Measurements from ENCODE around the gene PIK3IP1.
"Not testable (repeated sequence)": the region's sequence is repeated elsewhere in the genome, so short reads cannot be mapped to it uniquely, and the experiment has no call there.

The PIK3IP1 gene, protein sequence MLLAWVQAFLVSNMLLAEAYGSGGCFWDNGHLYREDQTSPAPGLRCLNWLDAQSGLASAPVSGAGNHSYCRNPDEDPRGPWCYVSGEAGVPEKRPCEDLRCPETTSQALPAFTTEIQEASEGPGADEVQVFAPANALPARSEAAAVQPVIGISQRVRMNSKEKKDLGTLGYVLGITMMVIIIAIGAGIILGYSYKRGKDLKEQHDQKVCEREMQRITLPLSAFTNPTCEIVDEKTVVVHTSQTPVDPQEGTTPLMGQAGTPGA

DNA sequence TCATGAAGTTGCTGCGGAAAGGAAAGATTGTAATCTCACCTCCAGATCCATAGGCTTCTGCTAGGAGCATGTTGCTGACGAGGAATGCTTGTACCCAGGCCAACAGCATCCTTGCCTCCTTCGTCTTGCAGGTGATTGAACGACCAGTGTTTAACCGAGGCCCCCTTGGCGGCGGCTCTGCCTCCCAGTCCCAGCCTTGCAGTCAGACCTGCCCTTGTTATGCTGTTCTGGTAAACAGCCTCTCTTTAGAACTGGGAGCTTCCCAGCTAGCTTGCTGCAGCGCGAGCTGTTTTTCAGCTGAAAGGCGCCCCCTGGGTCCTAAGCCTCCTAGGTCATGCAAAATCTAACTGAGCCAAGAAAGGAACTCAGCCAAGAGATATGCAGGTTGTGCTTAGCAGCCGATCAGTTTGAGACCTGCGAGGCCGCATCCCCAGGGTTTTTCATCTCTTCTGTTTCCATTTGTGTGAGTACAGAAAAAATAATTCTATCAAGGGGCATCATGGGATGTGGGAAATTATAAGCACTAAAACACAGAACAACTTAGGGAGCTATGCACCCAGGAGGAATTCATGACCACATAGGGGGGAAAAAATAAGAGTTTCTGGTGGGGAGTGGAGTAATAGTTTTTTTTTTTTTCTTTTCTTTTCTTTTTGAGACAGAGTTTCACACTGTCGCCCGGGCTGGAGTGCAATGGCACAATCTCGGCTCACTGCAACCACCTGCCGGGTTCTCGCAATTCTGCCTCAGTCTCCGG lies at the start of gene PIK3IP1:
Gene PIK3IP1, minus strand, starts transcription at position 253 of the 754 bp plus-strand sequence. Its CDS starts 144 bp downstream, at position 109.
- DNase-seq (ENCODE audit: low read depth): peak; percentile 67

DNA sequence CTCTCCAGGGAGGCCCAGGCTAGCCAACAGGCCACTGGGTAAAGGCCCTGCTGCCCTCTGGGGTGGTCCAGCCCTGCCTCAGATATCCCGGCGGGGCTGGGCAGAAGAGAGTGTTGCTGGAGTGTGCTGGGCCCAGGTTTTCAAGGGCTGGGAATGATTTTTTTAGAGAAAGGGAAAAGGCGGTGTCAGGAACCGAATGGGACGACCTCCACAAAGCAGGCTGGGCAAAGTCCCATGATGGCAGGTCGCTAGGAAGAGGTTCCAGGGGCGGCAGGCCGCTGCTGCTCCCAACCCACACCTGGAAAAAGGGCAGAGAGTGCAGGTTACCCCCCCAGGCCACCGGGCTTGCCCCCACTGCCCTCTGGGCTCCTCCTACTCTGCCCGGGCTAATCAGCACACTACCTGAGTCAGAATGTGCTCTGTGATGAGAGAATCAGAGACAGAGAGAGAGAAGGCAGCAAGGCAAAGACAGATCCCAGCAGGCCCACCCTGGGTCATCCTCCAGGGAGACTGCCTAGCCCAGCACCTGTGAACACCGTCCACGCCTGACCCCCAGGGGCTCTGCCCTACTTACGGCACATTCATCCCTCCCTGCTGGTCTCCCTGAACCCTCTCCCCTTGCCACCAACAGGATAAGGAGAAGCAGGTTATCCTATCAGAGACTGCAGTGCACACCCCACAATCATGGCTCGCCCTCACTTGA lies 49.2 kb upstream of the PIK3IP1 start:
- DNase-seq (ENCODE audit: low read depth): no peak

GRCh38 chr22:31340765-31341247 lies 48.5 kb upstream of the PIK3IP1 start:
- DNase-seq (ENCODE audit: low read depth): no peak

DNA sequence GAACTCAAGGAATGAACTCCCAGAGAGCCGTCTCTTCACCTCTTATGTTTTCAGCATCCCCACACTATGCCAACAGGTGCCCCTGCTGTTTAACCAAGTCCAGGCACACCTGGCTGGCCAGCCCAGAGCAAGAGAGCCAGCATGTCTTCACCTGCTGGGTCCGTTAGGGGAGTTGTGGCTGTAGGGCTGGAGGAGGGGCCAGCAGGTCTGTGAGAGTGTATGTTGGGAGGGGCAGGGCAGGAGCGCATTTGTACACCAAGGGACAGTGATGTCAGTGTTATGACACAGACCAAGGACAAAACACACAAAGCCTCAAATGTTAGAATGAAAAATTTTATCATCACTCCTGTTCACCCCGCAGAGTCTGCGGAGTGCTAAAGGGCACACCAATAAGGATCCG lies 48.1 kb upstream of the PIK3IP1 start:
- DNase-seq (ENCODE audit: low read depth): no peak

- no peak for DNase-seq (ENCODE audit: low read depth)
Observed at GRCh38 chr22:31339148-31339832, 47.0 kb upstream of the PIK3IP1 start.

DNA sequence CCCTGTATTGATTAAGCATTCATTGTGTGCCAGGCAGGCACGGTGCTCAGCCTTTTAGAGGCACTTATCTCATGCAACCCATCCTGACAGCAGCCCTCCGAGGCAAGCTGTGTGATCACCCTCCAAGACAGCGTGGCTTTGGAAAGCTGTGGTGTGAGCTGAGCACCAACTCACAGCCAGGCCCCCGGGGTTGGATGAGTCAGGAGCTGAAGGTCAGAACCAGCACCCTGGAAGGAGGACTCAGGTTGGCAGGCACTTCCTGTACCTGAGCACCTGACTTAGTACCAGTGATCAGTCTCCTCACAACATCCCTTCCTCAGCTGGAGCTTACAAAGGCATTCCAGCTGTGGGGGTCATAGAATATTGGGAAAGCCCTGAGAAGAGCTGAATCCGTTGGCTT lies 44.9 kb upstream of the PIK3IP1 start:
- no peak for DNase-seq (ENCODE audit: low read depth)

- DNase-seq (ENCODE audit: low read depth): no peak
Observed at GRCh38 chr22:31334329-31334728, 42.0 kb upstream of the PIK3IP1 start.

- DNase-seq (ENCODE audit: low read depth): no peak
Observed at GRCh38 chr22:31333641-31334040, 41.4 kb upstream of the PIK3IP1 start.

- no peak for DNase-seq (ENCODE audit: low read depth)
Observed at GRCh38 chr22:31332886-31333285, 40.6 kb upstream of the PIK3IP1 start.

- no peak for DNase-seq (ENCODE audit: low read depth)
Observed at GRCh38 chr22:31332010-31332409, 39.7 kb upstream of the PIK3IP1 start.

DNA sequence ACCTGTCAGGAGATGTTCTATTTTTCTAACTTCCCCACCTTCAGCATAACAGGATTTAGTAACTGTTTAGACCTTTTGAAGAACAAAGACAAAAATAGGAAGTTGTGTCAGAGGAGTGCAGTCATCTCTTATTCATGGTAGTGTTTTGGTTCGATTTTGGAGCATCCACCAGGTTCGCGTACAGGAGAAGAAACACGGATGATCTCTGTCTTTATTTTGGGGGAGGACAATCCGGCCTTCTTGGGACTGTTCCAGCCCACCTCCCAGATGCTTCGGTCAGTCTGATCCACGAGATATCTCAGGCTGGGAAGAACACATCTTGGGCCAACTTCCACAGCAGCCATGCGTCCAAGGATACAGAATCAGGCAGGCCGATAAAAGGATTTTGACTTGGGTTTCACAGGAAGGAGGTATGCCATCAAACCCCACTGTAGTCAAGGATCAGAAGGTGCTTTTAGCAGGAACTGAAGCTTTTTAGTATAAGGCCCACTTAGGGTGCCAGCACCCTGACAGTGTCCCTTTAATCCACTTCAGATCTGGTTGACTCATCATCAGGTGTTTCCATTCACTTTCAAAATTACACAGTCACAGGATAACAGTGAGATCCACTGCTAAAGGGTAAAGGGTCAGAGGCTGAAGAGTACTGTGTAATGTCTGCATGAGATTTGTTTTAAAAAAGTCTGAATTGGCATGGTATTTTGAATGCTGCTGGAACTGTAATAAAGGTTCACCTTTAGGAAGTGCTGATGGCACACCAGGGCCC lies 37.3 kb upstream of the PIK3IP1 start:
- no peak for DNase-seq (ENCODE audit: low read depth)

DNA sequence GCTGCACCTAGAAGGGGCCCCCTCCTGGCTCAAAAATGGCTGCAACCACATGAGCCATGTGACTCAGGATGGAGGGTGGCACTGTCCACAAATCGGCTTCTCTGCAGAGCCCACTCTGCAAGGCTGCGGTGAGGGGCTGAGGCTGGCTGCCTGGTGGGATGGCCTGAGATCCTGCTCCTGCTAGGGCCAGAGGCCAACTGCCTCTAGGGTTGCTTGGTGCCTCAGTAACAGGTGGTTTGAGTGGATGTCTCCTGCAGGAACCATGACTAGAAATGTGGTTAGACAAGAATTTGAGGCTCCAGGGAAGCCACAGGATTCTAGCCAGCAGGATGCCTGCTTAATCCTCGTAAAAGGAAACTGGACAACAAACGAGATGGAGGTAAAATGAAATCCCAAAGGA lies 36.7 kb upstream of the PIK3IP1 start:
- DNase-seq (ENCODE audit: low read depth): no peak

DNA sequence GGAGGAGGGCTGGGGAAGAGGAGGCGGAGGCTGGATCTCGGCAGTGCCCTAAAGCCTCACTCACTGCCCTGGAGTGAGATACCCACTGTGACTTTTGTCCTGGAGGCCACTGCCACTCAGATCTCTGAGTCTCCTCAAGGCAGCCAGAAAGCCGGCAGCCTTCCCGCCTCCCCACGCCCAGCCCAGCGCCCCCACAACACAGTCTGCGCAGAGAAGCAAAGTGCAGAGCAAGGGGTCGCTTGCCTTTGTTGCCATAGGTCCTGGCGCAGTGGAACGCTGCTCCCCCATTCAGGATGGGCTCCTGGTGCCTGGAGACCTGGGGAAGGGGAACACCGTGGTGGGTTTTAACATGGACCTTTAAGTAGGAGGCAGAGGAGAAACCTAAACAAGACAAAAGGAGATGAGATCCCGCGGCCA lies 36.3 kb upstream of the PIK3IP1 start:
- no peak for DNase-seq (ENCODE audit: low read depth)

DNA sequence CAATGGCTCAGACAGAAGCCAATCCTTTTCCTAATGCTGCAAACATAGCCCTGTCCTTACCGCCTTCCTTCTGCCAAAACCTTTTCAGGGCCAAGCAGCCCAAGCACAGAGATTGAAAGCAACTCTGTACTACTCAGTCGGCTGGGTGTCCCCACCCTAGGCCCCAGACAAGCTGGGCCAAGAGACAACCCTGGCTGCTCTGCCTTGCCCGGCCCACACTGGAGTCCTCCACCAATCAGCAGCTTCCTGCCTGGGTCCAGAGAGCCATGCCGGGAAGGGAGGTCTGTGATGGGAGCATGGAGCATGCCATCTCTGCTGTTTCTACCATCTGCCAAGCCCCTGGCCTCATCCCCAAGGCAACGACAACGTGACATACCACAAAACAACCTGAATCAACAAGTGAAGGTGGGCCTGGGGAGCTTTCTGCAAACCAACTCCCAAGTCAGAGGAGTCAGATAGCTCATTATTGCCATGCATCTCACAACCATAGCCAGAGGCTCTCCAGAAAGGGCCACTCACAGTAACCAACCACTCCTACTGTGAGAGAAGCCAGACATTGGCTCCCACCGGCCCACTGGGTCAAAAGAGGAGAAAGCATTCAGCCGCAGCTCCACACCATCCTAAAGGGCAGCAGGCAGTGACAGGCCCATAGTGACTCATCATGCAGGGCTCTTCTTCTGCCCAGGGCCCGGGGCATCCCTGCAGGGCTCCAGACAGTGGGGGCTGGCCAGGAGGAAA lies 35.7 kb upstream of the PIK3IP1 start:
- DNase-seq (ENCODE audit: low read depth): no peak

GRCh38 chr22:31326877-31327276 lies 34.6 kb upstream of the PIK3IP1 start:
- no peak for DNase-seq (ENCODE audit: low read depth)

DNA sequence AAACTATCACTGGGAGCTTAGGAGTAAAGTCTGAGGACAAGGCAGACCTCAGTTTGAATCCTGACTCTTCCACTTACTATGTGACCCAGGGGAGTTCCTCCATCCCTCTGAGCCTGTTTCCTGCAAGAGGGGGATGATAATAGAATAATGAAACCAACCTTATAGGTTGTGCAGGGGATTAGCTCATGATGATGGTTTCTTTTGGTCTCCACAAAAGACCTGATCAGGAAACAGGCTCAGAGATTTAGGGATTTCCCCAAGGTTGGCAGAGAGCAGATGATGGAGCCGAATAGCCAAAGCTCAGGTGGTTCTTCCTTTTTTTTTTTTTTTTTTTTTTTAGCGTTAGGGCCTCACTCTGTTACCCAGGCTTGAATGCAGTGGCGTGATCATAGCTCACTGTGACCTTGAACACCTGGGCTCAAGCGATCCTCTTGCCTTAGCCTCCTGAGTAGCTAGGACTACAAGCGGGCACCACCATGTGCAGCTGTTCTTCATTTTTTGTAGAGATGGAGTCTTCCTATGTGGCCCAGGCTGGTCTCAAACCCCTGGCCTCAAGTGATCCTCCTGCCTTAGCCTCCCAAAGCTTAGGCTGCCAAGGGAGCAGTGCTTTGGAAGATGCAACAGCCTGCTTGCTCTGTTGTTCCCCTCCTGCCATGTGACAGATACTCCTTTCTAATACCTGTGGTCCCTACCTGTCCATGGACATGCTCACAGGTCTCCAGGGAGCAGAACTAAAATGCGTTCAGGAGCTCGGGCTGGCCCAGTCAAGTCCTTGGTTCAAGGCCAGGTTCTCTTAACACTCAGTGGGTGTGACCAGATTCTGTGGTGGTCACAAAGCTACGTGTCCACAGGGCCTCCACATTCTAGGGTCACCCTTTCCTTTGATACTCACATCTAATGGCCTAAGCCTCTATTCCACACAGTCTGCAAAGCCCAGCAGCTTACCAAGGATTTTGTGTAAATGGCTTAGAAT lies 31.6 kb upstream of the PIK3IP1 start:
- no peak for DNase-seq (ENCODE audit: low read depth)

DNA sequence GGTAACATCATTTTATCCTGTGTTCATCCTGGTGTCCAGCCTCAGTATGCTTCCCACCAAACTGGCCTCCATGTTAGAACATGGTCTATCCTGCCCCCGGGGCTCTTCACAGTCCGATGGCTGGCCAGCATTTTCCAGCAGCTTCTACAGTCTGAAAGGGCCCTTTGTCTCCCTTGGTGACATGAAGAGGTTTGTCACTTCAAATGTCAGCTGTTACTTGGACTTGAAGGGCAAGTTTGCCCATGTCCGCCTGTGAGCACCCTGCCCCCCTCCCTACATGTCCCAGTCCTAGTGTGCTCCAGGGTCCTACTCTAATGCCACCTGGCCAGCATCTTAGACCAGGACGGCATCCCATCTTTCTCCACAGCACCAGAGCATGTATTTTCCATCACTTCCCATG lies 29.1 kb upstream of the PIK3IP1 start:
- no peak for DNase-seq (ENCODE audit: low read depth)

GRCh38 chr22:31314220-31314619 lies 21.9 kb upstream of the PIK3IP1 start:
- not testable (repeated sequence) for DNase-seq (ENCODE audit: low read depth)

GRCh38 chr22:31313366-31314147 lies 21.3 kb upstream of the PIK3IP1 start:
- no peak for DNase-seq (ENCODE audit: low read depth)
